Colonic mucosa (tissue), 4 donors: Measurements from ENCODE around the gene PEX19. TPM values are rescaled to one million over a fixed set of nuclear protein-coding genes. Genes with fewer than 3 reads are reported as not detected.

Source experiments
- DNase-seq: peaks from one replicate; pipeline ENCODE4 v3.0.0-alpha.2; 2020
- H3K27ac ChIP-seq: fragments of 200-600 bp; one replicate; pipeline ENCODE4 v1.8.0; 2021
- H3K27me3 ChIP-seq: fragments of 200-600 bp; one replicate; pipeline ENCODE4 v1.8.0; 2021
- H3K36me3 ChIP-seq: fragments of 200-600 bp; one replicate; pipeline ENCODE4 v1.8.0; 2021
- H3K4me1 ChIP-seq: fragments of 200-600 bp; one replicate; pipeline ENCODE4 v1.8.0; 2021; ENCODE audit warnings: mild to moderate bottlenecking
- H3K4me3 ChIP-seq: fragments of 200-600 bp; one replicate; pipeline ENCODE4 v1.8.0; 2021
- H3K9ac ChIP-seq, 2 donors: one replicate each; pipeline ENCODE4 v1.7.0; 2013; ENCODE audit warnings: control low read depth in 2 of 2, low read depth in 2 of 2, low read length in 2 of 2
- H3K9me3 ChIP-seq: fragments of 200-600 bp; one replicate; pipeline ENCODE4 v1.8.0; 2021
- CTCF ChIP-seq: fragments of 200-600 bp; IDR thresholded peaks from one replicate; pipeline ENCODE4 v1.8.0; 2022; ENCODE audit warnings: antibody characterized with exemption, mild to moderate bottlenecking
- intact Hi-C: fragments of 100-400 bp; cut with DNase I; formaldehyde crosslinking; loops from one replicate; pipeline ENCODE4 v1.14.1; 2022
- total RNA-seq, 2 donors: library from RNA; stranded (reverse); fragmentation: NEBNext Ultra II Directional in 1 of 2; extraction: Animal tissue kit (Norgen Biotek cat#: 25700) in 1 of 2; gene quantifications; one replicate each; pipeline ENCODE4 v1.2.1, GENCODE V29; 2021
- donor health status: healthy.
- donor health status: DM: no; HTN: no; CAD: no.
- donor health status: DM: no; HTN: no; CAD: no.

The PEX19 gene
- total RNA-seq, 2 donors from 2014 or later, result 43.2 to 59.3 TPM

DNA sequence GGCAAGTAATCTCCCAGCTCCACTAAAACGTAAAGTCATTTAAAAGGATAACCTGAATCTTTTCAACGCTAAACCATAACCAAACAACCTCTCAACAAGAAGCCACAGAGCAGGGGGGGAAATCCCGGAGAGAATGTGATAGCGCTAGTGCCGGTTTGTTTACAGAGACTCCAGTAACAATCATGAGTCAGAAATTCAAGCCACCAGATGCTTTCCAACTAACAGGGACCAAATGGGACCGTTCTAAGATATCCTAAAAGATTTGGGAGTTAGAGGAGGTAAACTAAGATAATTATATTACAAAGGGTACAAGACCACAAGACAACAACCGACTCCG lies 23.4 kb downstream of the PEX19 start:
- no peaks in the 10 kb centered on the region for H3K9me3 ChIP-seq
- intact Hi-C loops, result no loop called here
- peak overlapping the region; percentile 95 for H3K27ac ChIP-seq
- no peaks in the 10 kb centered on the region for H3K27me3 ChIP-seq
- H3K4me1 ChIP-seq, result no peaks in the 10 kb centered on the region
- TF ChIP-seq CTCF, result no peak
- no peaks in the 10 kb centered on the region for H3K36me3 ChIP-seq
- H3K9ac ChIP-seq, result peak overlapping the region; percentile 97 to 100
- peak overlapping the region; percentile 72 for H3K4me3 ChIP-seq
- DNase-seq, result peak; percentile 66

- peak overlapping the region; percentile 95 for H3K27ac ChIP-seq
- no peaks in the 10 kb centered on the region for H3K4me1 ChIP-seq
- no peaks in the 10 kb centered on the region for H3K27me3 ChIP-seq
- no peak for TF ChIP-seq CTCF
- H3K4me3 ChIP-seq, result peak overlapping the region; percentile 72
- H3K9me3 ChIP-seq, result no peaks in the 10 kb centered on the region
- H3K9ac ChIP-seq, result no peak overlapping the region
- no peak for DNase-seq
- no peaks in the 10 kb centered on the region for H3K36me3 ChIP-seq
- intact Hi-C loops, result no loop called here
These were observed 24.2 kb downstream of the PEX19 start for GRCh38 chr1:160260406-160261382.

DNA sequence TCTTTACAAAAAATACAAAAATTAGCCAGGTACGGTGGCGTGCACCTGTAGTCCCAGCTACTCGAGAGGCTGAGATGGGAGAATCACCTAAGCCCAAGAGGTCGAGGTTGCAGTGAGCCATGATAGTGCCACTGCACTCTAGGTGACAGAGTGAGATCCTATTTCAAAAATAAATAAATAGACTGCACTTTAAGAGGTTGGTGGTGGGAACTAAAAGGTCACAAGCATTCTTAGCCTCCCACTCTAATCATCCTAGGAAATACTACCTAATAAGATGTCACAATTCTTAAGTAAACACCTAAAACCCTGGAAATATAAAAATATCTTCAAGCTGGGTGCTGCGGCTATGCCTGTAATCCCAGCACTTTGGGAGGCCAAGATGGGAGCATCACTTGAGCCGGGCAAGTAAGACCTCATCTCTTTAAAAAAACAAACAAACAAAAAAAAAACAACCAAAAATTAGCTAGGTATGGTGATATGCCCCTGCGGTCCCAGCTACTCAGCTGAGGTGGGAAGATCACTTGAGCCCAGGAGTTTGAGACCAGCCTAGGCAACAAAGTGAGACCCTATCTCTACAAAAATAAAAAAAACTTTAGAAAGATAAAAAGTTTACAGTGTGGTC lies 26.6 kb downstream of the PEX19 start:
- H3K4me1 ChIP-seq, result no peaks in the 10 kb centered on the region
- H3K9me3 ChIP-seq, result no peaks in the 10 kb centered on the region
- no peak overlapping the region for H3K9ac ChIP-seq
- no peak overlapping the region for H3K27ac ChIP-seq
- no peak for TF ChIP-seq CTCF
- H3K27me3 ChIP-seq, result no peaks in the 10 kb centered on the region
- no peaks in the 10 kb centered on the region for H3K36me3 ChIP-seq
- H3K4me3 ChIP-seq, result no peak overlapping the region
- intact Hi-C loops, result no loop called here
- DNase-seq, result no peak

DNA sequence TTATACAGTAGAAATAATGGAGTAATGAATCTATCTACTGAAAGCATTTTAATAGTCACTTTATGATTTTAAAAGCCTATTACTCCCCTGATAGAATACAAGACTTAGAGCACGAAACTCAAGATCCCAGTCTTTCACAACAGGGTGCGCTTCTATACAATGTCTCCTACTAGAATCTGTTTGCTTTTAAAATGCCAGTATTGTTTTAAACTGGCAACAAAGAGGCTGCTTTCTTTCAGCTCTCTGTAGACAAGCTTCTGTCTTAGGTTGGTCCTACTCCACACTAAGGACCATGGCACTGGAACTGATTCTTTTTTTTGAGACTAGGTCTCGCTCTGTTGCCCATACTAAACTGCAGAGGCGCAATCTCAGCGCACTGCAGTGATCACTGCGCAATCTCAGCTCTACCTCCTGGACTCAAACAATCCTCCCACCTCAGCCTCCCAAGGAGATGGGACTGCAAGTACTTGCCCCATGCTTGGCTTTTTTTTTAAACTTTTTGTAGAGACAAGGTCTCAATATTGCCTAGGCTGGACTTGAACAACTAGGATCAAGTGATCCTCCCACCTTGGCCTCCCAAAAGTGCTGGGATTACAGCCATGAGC lies 27.4 kb downstream of the PEX19 start:
- H3K27ac ChIP-seq, result no peak overlapping the region
- H3K9ac ChIP-seq, result no peak overlapping the region
- H3K9me3 ChIP-seq, result no peaks in the 10 kb centered on the region
- no peaks in the 10 kb centered on the region for H3K27me3 ChIP-seq
- no peaks in the 10 kb centered on the region for H3K4me1 ChIP-seq
- no peak for TF ChIP-seq CTCF
- H3K4me3 ChIP-seq, result no peak overlapping the region
- no peak for DNase-seq
- H3K36me3 ChIP-seq, result no peaks in the 10 kb centered on the region
- intact Hi-C loops, result no loop called here

DNA sequence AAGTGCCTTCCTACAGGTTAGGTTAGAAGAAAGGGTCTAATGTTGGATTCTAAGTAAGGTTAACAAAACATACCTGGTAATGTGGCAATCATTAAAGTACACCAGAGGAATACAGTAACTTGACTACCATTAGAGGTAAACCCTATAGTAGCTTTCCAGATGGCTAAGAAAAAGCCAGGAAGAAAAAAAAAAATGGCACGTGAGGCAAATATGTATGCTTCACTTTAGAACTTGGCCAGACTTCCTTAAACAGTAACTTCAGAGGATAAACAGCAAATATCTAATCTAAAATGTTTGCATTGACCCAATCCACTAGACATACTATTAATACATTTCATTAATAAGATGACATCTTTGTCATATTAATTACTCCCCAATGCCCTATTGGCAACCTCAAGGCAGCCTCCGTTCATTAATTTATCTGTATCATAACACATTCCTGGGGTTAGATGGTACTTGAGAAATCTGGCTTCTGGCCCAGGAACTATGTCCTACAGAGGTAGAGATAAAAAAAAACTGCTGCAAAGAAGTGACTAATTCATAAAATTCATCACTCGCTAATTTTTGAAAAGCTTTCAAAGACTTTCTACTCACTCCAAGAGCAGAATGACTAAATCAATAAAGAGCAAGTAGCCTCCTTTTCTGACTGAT lies 28.4 kb downstream of the PEX19 start:
- Histone ChIP-seq H3K36me3 (no peaks in the 10 kb centered on the region), H3K9ac (no peak overlapping the region), H3K4me3 (no peak overlapping the region), H3K9me3 (no peaks in the 10 kb centered on the region), H3K27ac (no peak overlapping the region), H3K4me1 (no peaks in the 10 kb centered on the region), H3K27me3 (no peaks in the 10 kb centered on the region)
- intact Hi-C loops, result no loop called here
- DNase-seq, result no peak
- TF ChIP-seq CTCF, result no peak
